GM21390 (cell line): Measurements from ENCODE around the gene PSMG1.
"Not testable (repeated sequence)": the region's sequence is repeated elsewhere in the genome, so short reads cannot be mapped to it uniquely, and the experiment has no call there.

Experiments used
- ATAC-seq: cut with Tn5 transposase; IDR thresholded peaks from one replicate; pipeline ENCODE4 v1.9.1; 2021; ENCODE audit not compliant: unreplicated experiment

The PSMG1 gene

GRCh38 chr21:39183272-39184049 is at the start of gene PSMG1:
TSS of gene PSMG1 (minus strand) at chr21:39183451. CDS start at chr21:39183385, 66 bp downstream.
- ATAC-seq: peak; percentile 79

- no peak for ATAC-seq
Measured at GRCh38 chr21:39232861-39233291, 49.6 kb upstream of the PSMG1 start.

GRCh38 chr21:39224930-39225329 is 41.7 kb upstream of the PSMG1 start:
- ATAC-seq: no peak

GRCh38 chr21:39221997-39222486 is 38.8 kb upstream of the PSMG1 start:
- ATAC-seq: no peak

GRCh38 chr21:39221282-39221996 is 38.2 kb upstream of the PSMG1 start:
- no peak for ATAC-seq

- not testable (repeated sequence) for ATAC-seq
Measured at GRCh38 chr21:39220875-39221274, 37.6 kb upstream of the PSMG1 start.

GRCh38 chr21:39220150-39220549 is 36.9 kb upstream of the PSMG1 start:
- ATAC-seq: no peak

GRCh38 chr21:39218082-39218409 is 34.8 kb upstream of the PSMG1 start:
- ATAC-seq: no peak

GRCh38 chr21:39217356-39218081 is 34.3 kb upstream of the PSMG1 start:
- no peak for ATAC-seq

GRCh38 chr21:39216290-39216689 is 33.0 kb upstream of the PSMG1 start:
- no peak for ATAC-seq

- ATAC-seq: no peak
Measured at GRCh38 chr21:39215078-39215477, 31.8 kb upstream of the PSMG1 start.

- ATAC-seq: no peak
Measured at GRCh38 chr21:39209334-39209688, 26.1 kb upstream of the PSMG1 start.

- ATAC-seq: no peak
Measured at GRCh38 chr21:39208624-39209333, 25.5 kb upstream of the PSMG1 start.

- no peak for ATAC-seq
Measured at GRCh38 chr21:39204134-39204533, 20.9 kb upstream of the PSMG1 start.

GRCh38 chr21:39198800-39199199 is 15.5 kb upstream of the PSMG1 start:
- ATAC-seq: no peak

- ATAC-seq: no peak
Measured at GRCh38 chr21:39197448-39198233, 14.4 kb upstream of the PSMG1 start.

GRCh38 chr21:39196838-39197237 is 13.6 kb upstream of the PSMG1 start:
- no peak for ATAC-seq

GRCh38 chr21:39196310-39196709 is 13.1 kb upstream of the PSMG1 start:
- ATAC-seq: no peak

- ATAC-seq: no peak
Measured at GRCh38 chr21:39193380-39193779, 10.1 kb upstream of the PSMG1 start.

GRCh38 chr21:39189857-39190604 is 6.8 kb upstream of the PSMG1 start:
- no peak for ATAC-seq
